ENCODE results near the gene PLCB3.

DNA sequence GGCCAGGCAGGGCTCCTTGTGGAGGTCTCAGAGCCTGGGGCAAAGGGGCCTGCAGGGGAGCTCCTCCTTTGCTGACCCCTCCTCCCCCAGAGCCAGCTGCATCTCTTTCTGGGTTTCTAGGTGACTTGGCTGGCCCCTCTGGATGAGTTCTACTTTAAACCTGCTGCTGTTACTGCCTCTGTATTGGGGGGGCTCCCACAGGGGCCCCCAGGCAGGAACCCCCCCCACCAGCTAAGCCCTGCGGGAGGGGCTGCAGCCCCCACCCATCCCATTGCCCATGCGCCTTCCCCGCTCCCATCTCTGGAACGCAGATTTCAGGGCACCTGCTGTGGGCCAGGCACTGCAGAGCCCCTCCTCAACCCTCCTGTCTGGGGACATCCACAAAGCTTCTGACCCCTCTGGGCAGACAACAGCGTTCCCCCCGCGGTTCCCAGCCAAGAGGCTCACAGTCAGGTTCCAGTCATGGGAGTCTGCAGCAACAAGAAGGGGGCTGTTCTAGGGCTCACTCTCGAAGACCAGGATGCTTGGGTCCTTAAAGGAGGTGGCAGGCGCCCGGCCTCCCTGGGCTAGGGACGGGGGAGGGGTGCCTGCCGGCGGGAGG lies 815 bp upstream of the PLCB3 start:
- TF ChIP-seq, protein P1, sequence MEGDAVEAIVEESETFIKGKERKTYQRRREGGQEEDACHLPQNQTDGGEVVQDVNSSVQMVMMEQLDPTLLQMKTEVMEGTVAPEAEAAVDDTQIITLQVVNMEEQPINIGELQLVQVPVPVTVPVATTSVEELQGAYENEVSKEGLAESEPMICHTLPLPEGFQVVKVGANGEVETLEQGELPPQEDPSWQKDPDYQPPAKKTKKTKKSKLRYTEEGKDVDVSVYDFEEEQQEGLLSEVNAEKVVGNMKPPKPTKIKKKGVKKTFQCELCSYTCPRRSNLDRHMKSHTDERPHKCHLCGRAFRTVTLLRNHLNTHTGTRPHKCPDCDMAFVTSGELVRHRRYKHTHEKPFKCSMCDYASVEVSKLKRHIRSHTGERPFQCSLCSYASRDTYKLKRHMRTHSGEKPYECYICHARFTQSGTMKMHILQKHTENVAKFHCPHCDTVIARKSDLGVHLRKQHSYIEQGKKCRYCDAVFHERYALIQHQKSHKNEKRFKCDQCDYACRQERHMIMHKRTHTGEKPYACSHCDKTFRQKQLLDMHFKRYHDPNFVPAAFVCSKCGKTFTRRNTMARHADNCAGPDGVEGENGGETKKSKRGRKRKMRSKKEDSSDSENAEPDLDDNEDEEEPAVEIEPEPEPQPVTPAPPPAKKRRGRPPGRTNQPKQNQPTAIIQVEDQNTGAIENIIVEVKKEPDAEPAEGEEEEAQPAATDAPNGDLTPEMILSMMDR (IDR thresholded peaks at IDR 0.05; ENCODE audit: low read length) = no peak
- TF ChIP-seq EZH2 (optimal IDR thresholded peaks at IDR 0.05; ENCODE audit: low read depth, low read length) (no peak), EZH2phosphoT487 (IDR thresholded peaks at IDR 0.05; ENCODE audit: low read length) (no peak)

Measured in MM.1S (cell line).